WTC11 (cell line): Measurements from ENCODE around the gene PPP2R3A. TPM values are rescaled to one million over a fixed set of nuclear protein-coding genes. Genes with fewer than 3 reads are reported as not detected.

Experiments used
- ATAC-seq: fragments of 200-7000 bp; cut with Tn5 transposase; 2 replicates; pipeline ENCODE4 v1.10.0; 2021; ENCODE audit warnings: mild to moderate bottlenecking, moderate library complexity
- CTCF ChIA-PET: fragments of 300-600 bp; sonication (Branson Sonifier 250); formaldehyde crosslinking; loops from one replicate; lab custom pipeline; 2021; ENCODE audit warnings: antibody characterized with exemption; lab: Charles Lee
- POLR2A ChIA-PET: fragments of 350-600 bp; sonication (Branson Sonifier 250); formaldehyde crosslinking; loops from one replicate; lab custom pipeline; 2021; ENCODE audit warnings: antibody characterized with exemption; lab: Charles Lee
- DNase-seq: peaks from one replicate; pipeline ENCODE4 v3.0.0; 2021; ENCODE audit warnings: low spot score
- H3K27ac Mint-ChIP-seq: 2 replicates; pipeline ENCODE4 v1.8.0; 2021; ENCODE audit warnings: mixed read lengths
- H3K27me3 Mint-ChIP-seq: 2 replicates; pipeline ENCODE4 v1.8.0; 2021; ENCODE audit warnings: low read depth, mild to moderate bottlenecking, moderate library complexity, mixed read lengths
- H3K36me3 Mint-ChIP-seq: 2 replicates; pipeline ENCODE4 v1.8.0; 2021; ENCODE audit warnings: mixed read lengths
- H3K4me1 Mint-ChIP-seq: 2 replicates; pipeline ENCODE4 v1.8.0; 2022; ENCODE audit warnings: mixed read lengths
- H3K4me3 Mint-ChIP-seq: 2 replicates; pipeline ENCODE4 v1.8.0; 2021; ENCODE audit warnings: mild to moderate bottlenecking, moderate library complexity, mixed read lengths
- H3K9me3 Mint-ChIP-seq: 2 replicates; pipeline ENCODE4 v1.8.0; 2021; ENCODE audit warnings: mixed read lengths
- ATF1 ChIP-seq: sonication (generic); formaldehyde crosslinking; IDR thresholded peaks from 2 replicates; pipeline ENCODE4 v1.8.1; 2023; ENCODE audit warnings: mild to moderate bottlenecking, moderate library complexity, missing genetic modification reagents
- CBFB ChIP-seq: sonication (generic); formaldehyde crosslinking; IDR thresholded peaks from 2 replicates; pipeline ENCODE4 v1.8.1; 2022; ENCODE audit warnings: mild to moderate bottlenecking, low read depth, missing genetic modification reagents
- CREM ChIP-seq: sonication (generic); formaldehyde crosslinking; IDR thresholded peaks from 2 replicates; pipeline ENCODE4 v1.8.1; 2022; ENCODE audit warnings: mild to moderate bottlenecking, missing genetic modification reagents, moderate library complexity
- EMX1 ChIP-seq: fragments of 250-450 bp; sonication (Bioruptor Pico); IDR thresholded peaks from 2 replicates; pipeline ENCODE4 v1.8.0; 2021; ENCODE audit warnings: mild to moderate bottlenecking
- FOXK1 ChIP-seq: sonication (generic); formaldehyde crosslinking; IDR thresholded peaks from 2 replicates; pipeline ENCODE4 v1.8.0; 2022; ENCODE audit warnings: mild to moderate bottlenecking, moderate library complexity, missing genetic modification reagents
- JAZF1 ChIP-seq: fragments of 250-450 bp; sonication (Bioruptor Pico); IDR thresholded peaks from 2 replicates; pipeline ENCODE4 v1.9.0; 2021; ENCODE audit warnings: moderate library complexity, mild to moderate bottlenecking, inconsistent platforms
- OVOL2 ChIP-seq: fragments of 250-450 bp; sonication (Bioruptor Pico); IDR thresholded peaks from 2 replicates; pipeline ENCODE4 v1.9.0; 2021; ENCODE audit warnings: mild to moderate bottlenecking, borderline replicate concordance
- RORB ChIP-seq: fragments of 250-450 bp; sonication (Bioruptor Pico); IDR thresholded peaks from 2 replicates; pipeline ENCODE4 v1.9.0; 2021; ENCODE audit warnings: mild to moderate bottlenecking
- ZNF232 ChIP-seq: sonication (generic); formaldehyde crosslinking; IDR thresholded peaks from 2 replicates; pipeline ENCODE4 v1.8.0; 2022; ENCODE audit warnings: mild to moderate bottlenecking, missing genetic modification reagents
- ZNF263 ChIP-seq: sonication (generic); formaldehyde crosslinking; IDR thresholded peaks from 2 replicates; pipeline ENCODE4 v1.8.1; 2022; ENCODE audit warnings: low read depth, mild to moderate bottlenecking, moderate library complexity, missing genetic modification reagents
- total RNA-seq: library from RNA; stranded (reverse); gene quantifications from 3 replicates; pipeline ENCODE4 v1.2.3, GENCODE V29; 2021
- TF ChIP-seq, protein P1 (sequence below): sonication (generic); formaldehyde crosslinking; IDR thresholded peaks from 2 replicates; pipeline ENCODE4 v1.8.0; 2022; ENCODE audit warnings: mild to moderate bottlenecking, missing genetic modification reagents
- TF ChIP-seq, protein P2 (sequence below): sonication (generic); formaldehyde crosslinking; IDR thresholded peaks from 2 replicates; pipeline ENCODE4 v1.8.1; 2023; ENCODE audit warnings: mild to moderate bottlenecking, missing genetic modification reagents
- TF ChIP-seq, protein P3 (sequence below): fragments of 250-450 bp; sonication (Bioruptor Pico); conservative IDR thresholded peaks from 2 replicates; pipeline ENCODE4 v1.9.0; 2021; ENCODE audit warnings: mild to moderate bottlenecking
- TF ChIP-seq, protein P4 (sequence below): fragments of 250-450 bp; sonication (Bioruptor Pico); IDR thresholded peaks from 2 replicates; pipeline ENCODE4 v1.9.0; 2021; ENCODE audit warnings: mild to moderate bottlenecking
- TF ChIP-seq, protein P5 (sequence below): sonication (generic); formaldehyde crosslinking; IDR thresholded peaks from 2 replicates; pipeline ENCODE4 v1.8.1; 2022; ENCODE audit warnings: low read depth, missing genetic modification reagents, borderline replicate concordance
- TF ChIP-seq, protein P6 (sequence below): sonication (generic); formaldehyde crosslinking; IDR thresholded peaks from 2 replicates; pipeline ENCODE4 v1.8.0; 2023; ENCODE audit warnings: mild to moderate bottlenecking, missing genetic modification reagents
- TF ChIP-seq, protein P7 (sequence below): fragments of 250-450 bp; sonication (Bioruptor Pico); IDR thresholded peaks from 2 replicates; pipeline ENCODE4 v1.8.0; 2021; ENCODE audit warnings: mild to moderate bottlenecking
- TF ChIP-seq, protein P8 (sequence below): sonication (generic); formaldehyde crosslinking; IDR thresholded peaks from 2 replicates; pipeline ENCODE4 v1.8.0; 2022; ENCODE audit warnings: missing genetic modification reagents

Gene PPP2R3A
- total RNA-seq, 1 experiment from 2014 or later, result 13.1 TPM

DNA sequence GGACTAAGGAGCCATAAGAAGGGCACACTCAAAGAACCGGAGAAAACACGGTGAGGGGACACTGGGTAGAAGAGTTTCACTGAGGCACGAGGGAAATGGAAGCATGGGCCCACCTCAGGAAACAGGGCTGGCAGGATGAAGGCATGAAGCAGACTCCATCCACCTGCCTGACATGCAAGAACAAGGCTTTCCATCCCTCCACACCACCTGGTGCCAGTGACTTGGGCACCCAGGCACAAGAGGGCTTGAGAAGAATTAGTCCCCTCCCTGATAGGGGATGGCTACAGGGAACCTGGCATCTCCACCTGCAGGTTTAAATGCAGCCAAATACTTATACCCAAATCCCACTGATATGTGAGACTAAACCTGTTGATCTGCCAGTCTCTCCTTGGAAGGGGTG lies 38.9 kb upstream of the PPP2R3A start:
- no peaks in the 10 kb centered on the region for H3K9me3 Mint-ChIP-seq
- no peaks in the 10 kb centered on the region for H3K27me3 Mint-ChIP-seq
- ChIA-PET CTCF (no interaction called here), POLR2A (no interaction called here)
- H3K36me3 Mint-ChIP-seq, result no peaks in the 10 kb centered on the region
- TF ChIP-seq, protein P1, sequence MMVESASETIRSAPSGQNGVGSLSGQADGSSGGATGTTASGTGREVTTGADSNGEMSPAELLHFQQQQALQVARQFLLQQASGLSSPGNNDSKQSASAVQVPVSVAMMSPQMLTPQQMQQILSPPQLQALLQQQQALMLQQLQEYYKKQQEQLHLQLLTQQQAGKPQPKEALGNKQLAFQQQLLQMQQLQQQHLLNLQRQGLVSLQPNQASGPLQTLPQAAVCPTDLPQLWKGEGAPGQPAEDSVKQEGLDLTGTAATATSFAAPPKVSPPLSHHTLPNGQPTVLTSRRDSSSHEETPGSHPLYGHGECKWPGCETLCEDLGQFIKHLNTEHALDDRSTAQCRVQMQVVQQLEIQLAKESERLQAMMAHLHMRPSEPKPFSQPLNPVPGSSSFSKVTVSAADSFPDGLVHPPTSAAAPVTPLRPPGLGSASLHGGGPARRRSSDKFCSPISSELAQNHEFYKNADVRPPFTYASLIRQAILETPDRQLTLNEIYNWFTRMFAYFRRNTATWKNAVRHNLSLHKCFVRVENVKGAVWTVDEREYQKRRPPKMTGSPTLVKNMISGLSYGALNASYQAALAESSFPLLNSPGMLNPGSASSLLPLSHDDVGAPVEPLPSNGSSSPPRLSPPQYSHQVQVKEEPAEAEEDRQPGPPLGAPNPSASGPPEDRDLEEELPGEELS, result no peak
- no peak for TF ChIP-seq ZNF263 (CRISPR knock-in tag)
- TF ChIP-seq FOXK1 (CRISPR knock-in tag), result no peak
- TF ChIP-seq, protein P2, sequence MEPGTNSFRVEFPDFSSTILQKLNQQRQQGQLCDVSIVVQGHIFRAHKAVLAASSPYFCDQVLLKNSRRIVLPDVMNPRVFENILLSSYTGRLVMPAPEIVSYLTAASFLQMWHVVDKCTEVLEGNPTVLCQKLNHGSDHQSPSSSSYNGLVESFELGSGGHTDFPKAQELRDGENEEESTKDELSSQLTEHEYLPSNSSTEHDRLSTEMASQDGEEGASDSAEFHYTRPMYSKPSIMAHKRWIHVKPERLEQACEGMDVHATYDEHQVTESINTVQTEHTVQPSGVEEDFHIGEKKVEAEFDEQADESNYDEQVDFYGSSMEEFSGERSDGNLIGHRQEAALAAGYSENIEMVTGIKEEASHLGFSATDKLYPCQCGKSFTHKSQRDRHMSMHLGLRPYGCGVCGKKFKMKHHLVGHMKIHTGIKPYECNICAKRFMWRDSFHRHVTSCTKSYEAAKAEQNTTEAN (CRISPR knock-in tag), result no peak
- TF ChIP-seq, protein P3, sequence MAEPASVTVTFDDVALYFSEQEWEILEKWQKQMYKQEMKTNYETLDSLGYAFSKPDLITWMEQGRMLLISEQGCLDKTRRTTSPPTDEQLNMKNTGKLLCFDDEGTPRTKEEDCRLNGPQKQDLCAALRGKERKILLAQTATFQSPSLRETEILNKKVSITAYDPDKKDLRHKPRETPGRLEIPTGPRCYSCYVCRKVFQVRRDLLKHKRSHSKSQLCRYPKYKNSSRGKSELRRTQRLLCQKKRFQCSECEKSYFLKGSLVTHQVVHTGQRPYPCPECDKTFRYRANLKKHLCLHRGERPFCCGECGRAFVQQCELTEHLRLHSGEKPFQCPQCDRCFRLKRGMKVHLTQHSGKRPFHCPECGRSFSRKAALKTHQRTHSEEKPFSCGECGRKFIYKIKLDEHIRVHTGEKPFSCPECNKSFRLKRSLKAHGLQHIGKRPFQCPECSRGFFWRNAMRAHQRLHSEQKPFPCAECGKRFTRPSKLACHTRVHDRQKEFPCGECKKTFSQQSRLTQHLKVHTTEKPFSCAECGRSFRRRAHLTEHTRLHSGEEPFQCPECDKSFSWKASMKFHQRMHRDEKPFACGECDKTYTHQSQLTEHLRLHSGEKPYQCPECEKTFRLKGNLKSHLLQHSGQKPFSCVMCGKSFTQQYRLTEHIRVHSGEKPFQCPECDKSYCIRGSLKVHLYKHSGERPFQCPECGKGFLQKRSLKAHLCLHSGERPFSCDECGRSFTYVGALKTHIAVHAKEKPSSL (CRISPR knock-in tag), result no peak
- TF ChIP-seq CBFB, result no peak
- no peak for TF ChIP-seq EMX1 (CRISPR knock-in tag)
- TF ChIP-seq, protein P4, sequence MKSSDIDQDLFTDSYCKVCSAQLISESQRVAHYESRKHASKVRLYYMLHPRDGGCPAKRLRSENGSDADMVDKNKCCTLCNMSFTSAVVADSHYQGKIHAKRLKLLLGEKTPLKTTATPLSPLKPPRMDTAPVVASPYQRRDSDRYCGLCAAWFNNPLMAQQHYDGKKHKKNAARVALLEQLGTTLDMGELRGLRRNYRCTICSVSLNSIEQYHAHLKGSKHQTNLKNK, result no peak
- no peak overlapping the region for H3K4me3 Mint-ChIP-seq
- DNase-seq, result no peak
- ATAC-seq, result no peak
- no peak overlapping the region for H3K27ac Mint-ChIP-seq
- peaks cover 21% of the 10 kb centered on the region for H3K4me1 Mint-ChIP-seq

DNA sequence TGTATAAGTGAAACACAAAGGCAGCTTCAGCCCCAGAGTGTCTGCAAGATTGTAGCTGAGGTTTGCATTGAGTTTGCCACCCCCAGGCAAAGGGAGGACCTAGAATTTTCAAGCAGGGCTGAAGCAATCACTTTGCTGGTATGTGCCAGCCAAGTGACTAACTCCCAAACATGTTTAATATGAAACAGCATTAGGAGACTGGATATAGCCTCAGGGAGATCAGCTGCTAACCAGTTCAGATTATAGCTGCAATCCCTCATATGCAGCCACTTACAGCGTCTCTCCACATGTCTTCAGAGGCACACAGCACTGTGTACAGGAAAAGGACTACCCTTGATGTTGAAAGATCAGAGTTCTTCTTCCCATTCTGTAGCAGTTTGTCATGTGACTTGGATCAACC lies 38.4 kb upstream of the PPP2R3A start:
- peaks cover 21% of the 10 kb centered on the region for H3K4me1 Mint-ChIP-seq
- TF ChIP-seq ATF1 (no peak), JAZF1 (no peak), RORB (CRISPR knock-in tag) (no peak), EMX1 (CRISPR knock-in tag) (no peak), ZNF232 (no peak), CREM (CRISPR knock-in tag) (no peak), OVOL2 (CRISPR knock-in tag) (no peak)
- TF ChIP-seq, protein P5, sequence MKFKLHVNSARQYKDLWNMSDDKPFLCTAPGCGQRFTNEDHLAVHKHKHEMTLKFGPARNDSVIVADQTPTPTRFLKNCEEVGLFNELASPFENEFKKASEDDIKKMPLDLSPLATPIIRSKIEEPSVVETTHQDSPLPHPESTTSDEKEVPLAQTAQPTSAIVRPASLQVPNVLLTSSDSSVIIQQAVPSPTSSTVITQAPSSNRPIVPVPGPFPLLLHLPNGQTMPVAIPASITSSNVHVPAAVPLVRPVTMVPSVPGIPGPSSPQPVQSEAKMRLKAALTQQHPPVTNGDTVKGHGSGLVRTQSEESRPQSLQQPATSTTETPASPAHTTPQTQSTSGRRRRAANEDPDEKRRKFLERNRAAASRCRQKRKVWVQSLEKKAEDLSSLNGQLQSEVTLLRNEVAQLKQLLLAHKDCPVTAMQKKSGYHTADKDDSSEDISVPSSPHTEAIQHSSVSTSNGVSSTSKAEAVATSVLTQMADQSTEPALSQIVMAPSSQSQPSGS (CRISPR knock-in tag), result no peak
- TF ChIP-seq, protein P1, result no peak
- TF ChIP-seq, protein P6, sequence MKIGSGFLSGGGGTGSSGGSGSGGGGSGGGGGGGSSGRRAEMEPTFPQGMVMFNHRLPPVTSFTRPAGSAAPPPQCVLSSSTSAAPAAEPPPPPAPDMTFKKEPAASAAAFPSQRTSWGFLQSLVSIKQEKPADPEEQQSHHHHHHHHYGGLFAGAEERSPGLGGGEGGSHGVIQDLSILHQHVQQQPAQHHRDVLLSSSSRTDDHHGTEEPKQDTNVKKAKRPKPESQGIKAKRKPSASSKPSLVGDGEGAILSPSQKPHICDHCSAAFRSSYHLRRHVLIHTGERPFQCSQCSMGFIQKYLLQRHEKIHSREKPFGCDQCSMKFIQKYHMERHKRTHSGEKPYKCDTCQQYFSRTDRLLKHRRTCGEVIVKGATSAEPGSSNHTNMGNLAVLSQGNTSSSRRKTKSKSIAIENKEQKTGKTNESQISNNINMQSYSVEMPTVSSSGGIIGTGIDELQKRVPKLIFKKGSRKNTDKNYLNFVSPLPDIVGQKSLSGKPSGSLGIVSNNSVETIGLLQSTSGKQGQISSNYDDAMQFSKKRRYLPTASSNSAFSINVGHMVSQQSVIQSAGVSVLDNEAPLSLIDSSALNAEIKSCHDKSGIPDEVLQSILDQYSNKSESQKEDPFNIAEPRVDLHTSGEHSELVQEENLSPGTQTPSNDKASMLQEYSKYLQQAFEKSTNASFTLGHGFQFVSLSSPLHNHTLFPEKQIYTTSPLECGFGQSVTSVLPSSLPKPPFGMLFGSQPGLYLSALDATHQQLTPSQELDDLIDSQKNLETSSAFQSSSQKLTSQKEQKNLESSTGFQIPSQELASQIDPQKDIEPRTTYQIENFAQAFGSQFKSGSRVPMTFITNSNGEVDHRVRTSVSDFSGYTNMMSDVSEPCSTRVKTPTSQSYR (CRISPR knock-in tag), result no peak
- TF ChIP-seq, protein P7, sequence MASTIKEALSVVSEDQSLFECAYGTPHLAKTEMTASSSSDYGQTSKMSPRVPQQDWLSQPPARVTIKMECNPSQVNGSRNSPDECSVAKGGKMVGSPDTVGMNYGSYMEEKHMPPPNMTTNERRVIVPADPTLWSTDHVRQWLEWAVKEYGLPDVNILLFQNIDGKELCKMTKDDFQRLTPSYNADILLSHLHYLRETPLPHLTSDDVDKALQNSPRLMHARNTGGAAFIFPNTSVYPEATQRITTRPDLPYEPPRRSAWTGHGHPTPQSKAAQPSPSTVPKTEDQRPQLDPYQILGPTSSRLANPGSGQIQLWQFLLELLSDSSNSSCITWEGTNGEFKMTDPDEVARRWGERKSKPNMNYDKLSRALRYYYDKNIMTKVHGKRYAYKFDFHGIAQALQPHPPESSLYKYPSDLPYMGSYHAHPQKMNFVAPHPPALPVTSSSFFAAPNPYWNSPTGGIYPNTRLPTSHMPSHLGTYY (CRISPR knock-in tag), result no peak
- TF ChIP-seq, protein P8, sequence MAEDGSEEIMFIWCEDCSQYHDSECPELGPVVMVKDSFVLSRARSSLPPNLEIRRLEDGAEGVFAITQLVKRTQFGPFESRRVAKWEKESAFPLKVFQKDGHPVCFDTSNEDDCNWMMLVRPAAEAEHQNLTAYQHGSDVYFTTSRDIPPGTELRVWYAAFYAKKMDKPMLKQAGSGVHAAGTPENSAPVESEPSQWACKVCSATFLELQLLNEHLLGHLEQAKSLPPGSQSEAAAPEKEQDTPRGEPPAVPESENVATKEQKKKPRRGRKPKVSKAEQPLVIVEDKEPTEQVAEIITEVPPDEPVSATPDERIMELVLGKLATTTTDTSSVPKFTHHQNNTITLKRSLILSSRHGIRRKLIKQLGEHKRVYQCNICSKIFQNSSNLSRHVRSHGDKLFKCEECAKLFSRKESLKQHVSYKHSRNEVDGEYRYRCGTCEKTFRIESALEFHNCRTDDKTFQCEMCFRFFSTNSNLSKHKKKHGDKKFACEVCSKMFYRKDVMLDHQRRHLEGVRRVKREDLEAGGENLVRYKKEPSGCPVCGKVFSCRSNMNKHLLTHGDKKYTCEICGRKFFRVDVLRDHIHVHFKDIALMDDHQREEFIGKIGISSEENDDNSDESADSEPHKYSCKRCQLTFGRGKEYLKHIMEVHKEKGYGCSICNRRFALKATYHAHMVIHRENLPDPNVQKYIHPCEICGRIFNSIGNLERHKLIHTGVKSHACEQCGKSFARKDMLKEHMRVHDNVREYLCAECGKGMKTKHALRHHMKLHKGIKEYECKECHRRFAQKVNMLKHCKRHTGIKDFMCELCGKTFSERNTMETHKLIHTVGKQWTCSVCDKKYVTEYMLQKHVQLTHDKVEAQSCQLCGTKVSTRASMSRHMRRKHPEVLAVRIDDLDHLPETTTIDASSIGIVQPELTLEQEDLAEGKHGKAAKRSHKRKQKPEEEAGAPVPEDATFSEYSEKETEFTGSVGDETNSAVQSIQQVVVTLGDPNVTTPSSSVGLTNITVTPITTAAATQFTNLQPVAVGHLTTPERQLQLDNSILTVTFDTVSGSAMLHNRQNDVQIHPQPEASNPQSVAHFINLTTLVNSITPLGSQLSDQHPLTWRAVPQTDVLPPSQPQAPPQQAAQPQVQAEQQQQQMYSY, result no peak

More for the DNA sequence above, 38.4 kb upstream of the PPP2R3A start:
- POLR2A ChIA-PET, result no interaction called here
- DNase-seq (no peak), ATAC-seq (no peak)
- Mint-ChIP-seq H3K4me3 (no peak overlapping the region), H3K9me3 (no peaks in the 10 kb centered on the region), H3K27me3 (no peaks in the 10 kb centered on the region), H3K36me3 (no peaks in the 10 kb centered on the region), H3K27ac (no peak overlapping the region)
- CTCF ChIA-PET, result no interaction called here
